Sigmoid colon (tissue), 7 donors: ENCODE results near the gene PDGFD. TPM values are rescaled to one million over a fixed set of nuclear protein-coding genes. Genes with fewer than 3 reads are reported as not detected.

ENCODE experiments used
- DNase-seq: peaks from one replicate; pipeline ENCODE4 v3.0.0-alpha.2; 2019
- H3K27ac ChIP-seq, 4 donors: fragments of 200-600 bp; sonication (generic); one replicate each; pipeline ENCODE4 v1.5.1; 2016 to 2019; ENCODE audit warnings: mild to moderate bottlenecking in 1 of 4
- H3K27me3 ChIP-seq, 3 donors: fragments of 200-600 bp; sonication (generic); one replicate each; pipeline ENCODE4 v1.5.1; 2019; ENCODE audit warnings: mild to moderate bottlenecking in 1 of 3
- H3K36me3 ChIP-seq, 4 donors: fragments of 200-600 bp; sonication (generic); one replicate each; pipeline ENCODE4 v1.5.1; 2016 to 2019
- H3K4me1 ChIP-seq, 4 donors: fragments of 200-600 bp; sonication (generic); one replicate each; pipeline ENCODE4 v1.5.1; 2017 to 2019
- H3K4me3 ChIP-seq, 4 donors: fragments of 200-600 bp; sonication (generic); one replicate each; pipeline ENCODE4 v1.5.1; 2017 to 2019; ENCODE audit warnings: mild to moderate bottlenecking in 2 of 4, moderate library complexity in 1 of 4
- H3K9me3 ChIP-seq, 4 donors: fragments of 200-600 bp in 3 of 4; sonication (generic) in 3 of 4; one replicate each; pipeline versions ENCODE4 v1.5.1 to v1.6.1; 2013 to 2019
- EP300 ChIP-seq, 4 donors: sonication (generic); formaldehyde crosslinking; IDR thresholded peaks; one replicate each; pipeline ENCODE4 v1.6.1; 2017; ENCODE audit warnings: antibody characterized with exemption in 4 of 4
- POLR2A ChIP-seq, 2 donors: fragments of 450-650 bp; IDR thresholded peaks; one replicate each; pipeline ENCODE4 v1.6.1; 2016; ENCODE audit warnings: antibody characterized with exemption in 2 of 2, mild to moderate bottlenecking in 2 of 2, moderate library complexity in 2 of 2
- POLR2AphosphoS5 ChIP-seq, 4 donors: sonication (generic); formaldehyde crosslinking; IDR thresholded peaks; one replicate each; pipeline ENCODE4 v1.6.1; 2017; ENCODE audit warnings: antibody characterized with exemption in 4 of 4
- WGBS, 2 donors: extraction: QIAGEN DNeasy Blood & Tissue Kit; methylation state at CpG; one replicate each; pipeline ENCODE4 v1.1.7; 2013; 5-methylcytosine and 5-hydroxymethylcytosine counted together
- intact Hi-C: fragments of 100-400 bp; cut with DNase I; formaldehyde crosslinking; loops from one replicate; pipeline ENCODE4 v1.15.1; 2023
- polyA plus RNA-seq, 3 donors: library from polyadenylated mRNA; stranded (reverse); fragments of 200-250 nt; gene quantifications; one replicate each; pipeline ENCODE4 v1.2.3, GENCODE V29; 2013
- total RNA-seq, 4 donors: library from RNA; depleted of rRNA; stranded (reverse); fragments of >200 nt; gene quantifications; one replicate each; pipeline ENCODE4 v1.1.0, GENCODE V29; 2016
- TF ChIP-seq, protein P1 (sequence below), 4 experiments: fragments of 450-650 bp in 3 of 4; fragments of 200-600 bp in 1 of 4; IDR thresholded peaks; one replicate each; pipeline ENCODE4 v1.5.1; 2016 to 2019; ENCODE audit warnings: antibody characterized with exemption in 4 of 4, mild to moderate bottlenecking in 3 of 4, moderate library complexity in 2 of 4
- donor health status: healthy with polysubstance abuse.
- donor health status: Bipolar disorder and iron deficiency.
- donor health status: healthy.

The PDGFD gene
- total and polyA plus RNA-seq, 7 donors = 0.69 to 11.6 (median 7.9) TPM

DNA sequence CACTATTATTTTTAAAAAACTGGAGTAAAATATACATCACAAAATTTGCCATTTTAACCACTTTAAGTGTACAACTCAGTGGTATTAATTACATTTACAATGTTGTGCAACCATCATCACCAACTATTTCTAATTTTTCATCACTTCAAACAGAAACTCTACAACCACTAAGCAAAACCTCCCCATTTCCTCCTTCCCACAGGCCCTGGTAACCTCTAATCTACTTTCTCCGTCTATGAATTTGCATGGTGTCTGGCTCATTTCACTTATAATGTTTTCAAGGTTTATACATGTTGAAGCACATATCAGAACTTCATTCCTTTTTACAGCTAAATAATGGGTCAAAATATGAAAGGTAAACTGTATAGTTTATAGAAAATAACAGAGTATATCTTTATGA is 103.1 kb downstream of the PDGFD start:
- H3K27me3 ChIP-seq = no peaks in the 10 kb centered on the region
- TF ChIP-seq EP300 (IDR thresholded peaks at IDR 0.05) = no peak
- TF ChIP-seq, protein P1, sequence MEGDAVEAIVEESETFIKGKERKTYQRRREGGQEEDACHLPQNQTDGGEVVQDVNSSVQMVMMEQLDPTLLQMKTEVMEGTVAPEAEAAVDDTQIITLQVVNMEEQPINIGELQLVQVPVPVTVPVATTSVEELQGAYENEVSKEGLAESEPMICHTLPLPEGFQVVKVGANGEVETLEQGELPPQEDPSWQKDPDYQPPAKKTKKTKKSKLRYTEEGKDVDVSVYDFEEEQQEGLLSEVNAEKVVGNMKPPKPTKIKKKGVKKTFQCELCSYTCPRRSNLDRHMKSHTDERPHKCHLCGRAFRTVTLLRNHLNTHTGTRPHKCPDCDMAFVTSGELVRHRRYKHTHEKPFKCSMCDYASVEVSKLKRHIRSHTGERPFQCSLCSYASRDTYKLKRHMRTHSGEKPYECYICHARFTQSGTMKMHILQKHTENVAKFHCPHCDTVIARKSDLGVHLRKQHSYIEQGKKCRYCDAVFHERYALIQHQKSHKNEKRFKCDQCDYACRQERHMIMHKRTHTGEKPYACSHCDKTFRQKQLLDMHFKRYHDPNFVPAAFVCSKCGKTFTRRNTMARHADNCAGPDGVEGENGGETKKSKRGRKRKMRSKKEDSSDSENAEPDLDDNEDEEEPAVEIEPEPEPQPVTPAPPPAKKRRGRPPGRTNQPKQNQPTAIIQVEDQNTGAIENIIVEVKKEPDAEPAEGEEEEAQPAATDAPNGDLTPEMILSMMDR (IDR thresholded peaks at IDR 0.05) = no peak
- TF ChIP-seq POLR2AphosphoS5 (IDR thresholded peaks at IDR 0.05) = no peak
- no peak for TF ChIP-seq POLR2A (IDR thresholded peaks at IDR 0.05)
- no peaks in the 10 kb centered on the region for H3K9me3 ChIP-seq
- peaks cover 0 to 46% (median 31%) of the 10 kb centered on the region in 4 donors for H3K4me1 ChIP-seq
- intact Hi-C loops = no loop called here
- H3K4me3 ChIP-seq = no peak overlapping the region
- WGBS, 2 donors = 54 to 77% methylated on average over 1 of the region's 1 CpG
- DNase-seq = no peak
- peak overlapping the region in 1 of 4 donors; percentile 48 for H3K27ac ChIP-seq
- H3K36me3 ChIP-seq = no peaks in the 10 kb centered on the region

GRCh38 chr11:104060004-104060794 is 103.7 kb downstream of the PDGFD start:
- TF ChIP-seq POLR2A (IDR thresholded peaks at IDR 0.05) (no peak), EP300 (IDR thresholded peaks at IDR 0.05) (no peak), POLR2AphosphoS5 (IDR thresholded peaks at IDR 0.05) (no peak)
- TF ChIP-seq, protein P1 (IDR thresholded peaks at IDR 0.05) = no peak
- Histone ChIP-seq H3K9me3 (no peaks in the 10 kb centered on the region), H3K4me1 (peaks cover 0 to 45% (median 31%) of the 10 kb centered on the region in 4 donors), H3K27ac (no peak overlapping the region), H3K4me3 (no peak overlapping the region), H3K27me3 (no peaks in the 10 kb centered on the region), H3K36me3 (no peaks in the 10 kb centered on the region)
- no peak for DNase-seq
- 86 to 94% methylated on average over 3 of the region's 3 CpGs for WGBS, 2 donors
- intact Hi-C loops = no loop called here

- intact Hi-C loops = no loop called here
- Histone ChIP-seq H3K27ac (no peak overlapping the region), H3K4me1 (peaks cover 0 to 29% (median 20%) of the 10 kb centered on the region in 4 donors), H3K9me3 (no peaks in the 10 kb centered on the region), H3K36me3 (no peaks in the 10 kb centered on the region), H3K27me3 (no peaks in the 10 kb centered on the region), H3K4me3 (no peak overlapping the region)
- TF ChIP-seq POLR2AphosphoS5 (IDR thresholded peaks at IDR 0.05) = no peak
- no peak for TF ChIP-seq POLR2A (IDR thresholded peaks at IDR 0.05)
- TF ChIP-seq EP300 (IDR thresholded peaks at IDR 0.05) = no peak
- TF ChIP-seq, protein P1 (IDR thresholded peaks at IDR 0.05) = no peak
- DNase-seq = no peak
- WGBS, 2 donors = 95 to 98% methylated on average over 4 of the region's 4 CpGs
Observed at GRCh38 chr11:104058680-104059079, 105.3 kb downstream of the PDGFD start.

GRCh38 chr11:104057908-104058307 is 106.0 kb downstream of the PDGFD start:
- Histone ChIP-seq H3K27me3 (no peaks in the 10 kb centered on the region), H3K27ac (no peak overlapping the region), H3K4me3 (no peak overlapping the region), H3K36me3 (no peaks in the 10 kb centered on the region), H3K4me1 (peaks cover 0 to 23% (median 16%) of the 10 kb centered on the region in 4 donors), H3K9me3 (no peaks in the 10 kb centered on the region)
- 95 to 96% methylated on average over 5 of the region's 5 CpGs for WGBS, 2 donors
- TF ChIP-seq POLR2A (IDR thresholded peaks at IDR 0.05) = no peak
- TF ChIP-seq EP300 (IDR thresholded peaks at IDR 0.05) = no peak
- TF ChIP-seq, protein P1 (IDR thresholded peaks at IDR 0.05) = no peak
- TF ChIP-seq POLR2AphosphoS5 (IDR thresholded peaks at IDR 0.05) = no peak
- no peak for DNase-seq
- intact Hi-C loops = no loop called here
